GM23248 (cell line): ENCODE measurements around the gene PODXL2.

Experiments
- EZH2 ChIP-seq: fragments of 200-600 bp; sonication (generic); IDR thresholded peaks from 2 replicates; pipeline ENCODE4 v1.6.1; 2018; ENCODE audit warnings: antibody characterized with exemption, mild to moderate bottlenecking; ENCODE audit not compliant: insufficient read depth, poor library complexity, severe bottlenecking
- EZH2phosphoT487 ChIP-seq: fragments of 200-600 bp; sonication (generic); IDR thresholded peaks from 2 replicates; pipeline ENCODE4 v1.6.1; 2018; ENCODE audit warnings: antibody characterized with exemption, moderate library complexity, mild to moderate bottlenecking, low read depth; ENCODE audit not compliant: insufficient read depth

DNA sequence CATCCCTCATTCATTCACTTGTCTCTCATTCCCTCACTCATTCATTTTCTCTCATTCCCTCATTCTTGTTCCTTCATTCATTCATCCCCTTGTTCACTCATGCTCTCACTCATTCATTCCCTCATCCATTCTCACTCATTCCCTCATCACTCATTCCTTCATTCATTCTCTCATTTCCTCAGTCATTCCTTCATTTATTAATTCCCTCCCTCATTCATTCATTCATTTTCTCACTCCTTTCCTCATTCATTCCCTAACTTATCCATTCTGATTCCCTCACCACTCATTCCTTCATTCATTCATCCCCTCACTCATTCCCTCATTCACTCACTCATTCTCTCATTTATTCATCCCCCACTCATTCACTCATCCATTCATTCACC, 57.5 kb downstream of the PODXL2 start:
- no peak for TF ChIP-seq EZH2phosphoT487
- no peak for TF ChIP-seq EZH2
